ENCODE measurements around the gene ABR. TPM values are rescaled to one million over a fixed set of nuclear protein-coding genes. Genes with fewer than 3 reads are reported as not detected.
"Not testable (repeated sequence)": the region's sequence is repeated elsewhere in the genome, so short reads cannot be mapped to it uniquely, and the experiment has no call there.

ABR gene
- total RNA-seq, 1 donor from 2014 or later, result 58.1 TPM

DNA sequence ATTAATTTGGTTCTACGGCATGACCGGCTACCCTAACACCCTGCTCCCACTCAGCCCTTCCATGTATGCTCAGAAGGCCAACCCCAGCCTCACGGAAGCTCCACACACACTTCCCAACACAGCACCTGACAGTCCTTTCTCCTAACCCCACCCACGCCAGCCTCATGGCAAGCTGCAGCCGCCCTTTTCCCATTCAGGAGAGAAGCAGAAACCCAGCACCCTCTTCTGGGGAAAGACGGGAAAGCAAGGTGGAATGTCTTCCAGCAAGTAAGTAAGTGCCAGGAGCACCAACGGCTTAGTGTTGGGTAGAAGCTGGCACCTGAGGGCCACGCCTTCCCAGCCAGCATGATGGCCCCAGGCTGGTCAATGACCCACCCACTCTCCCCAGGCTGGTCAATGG lies 32.1 kb downstream of the ABR start:
- DNase-seq, result no peak

DNA sequence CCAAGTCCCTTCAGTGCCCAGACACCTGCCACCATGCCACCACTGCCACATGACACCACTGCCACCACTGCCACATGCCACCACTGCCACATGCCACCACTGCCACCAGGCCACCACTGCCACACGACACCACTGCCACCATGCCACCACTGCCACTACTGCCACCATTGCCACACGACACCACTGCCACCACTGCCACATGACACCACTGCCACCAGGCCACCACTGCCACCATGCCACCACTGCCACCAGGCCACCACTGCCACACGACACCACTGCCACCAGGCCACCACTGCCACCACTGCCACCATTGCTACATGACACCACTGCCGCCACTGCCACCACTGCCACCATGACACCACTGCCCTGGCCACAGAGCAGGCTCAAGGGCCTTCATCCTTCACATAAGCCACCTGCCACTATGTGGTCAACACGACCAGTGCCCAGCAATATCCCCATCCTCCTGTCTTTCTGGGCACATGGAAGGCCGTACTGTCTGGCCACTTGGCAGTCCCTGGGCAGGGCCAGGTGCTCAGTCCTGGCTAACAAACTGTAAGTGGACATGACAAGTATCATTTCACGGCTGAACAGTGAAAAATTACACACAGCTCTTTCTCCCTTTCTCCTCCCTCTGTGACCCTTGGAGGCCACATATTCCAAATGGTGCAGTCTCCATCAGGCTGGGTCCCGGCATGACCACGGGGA lies 33.1 kb downstream of the ABR start:
- no peak for DNase-seq

DNA sequence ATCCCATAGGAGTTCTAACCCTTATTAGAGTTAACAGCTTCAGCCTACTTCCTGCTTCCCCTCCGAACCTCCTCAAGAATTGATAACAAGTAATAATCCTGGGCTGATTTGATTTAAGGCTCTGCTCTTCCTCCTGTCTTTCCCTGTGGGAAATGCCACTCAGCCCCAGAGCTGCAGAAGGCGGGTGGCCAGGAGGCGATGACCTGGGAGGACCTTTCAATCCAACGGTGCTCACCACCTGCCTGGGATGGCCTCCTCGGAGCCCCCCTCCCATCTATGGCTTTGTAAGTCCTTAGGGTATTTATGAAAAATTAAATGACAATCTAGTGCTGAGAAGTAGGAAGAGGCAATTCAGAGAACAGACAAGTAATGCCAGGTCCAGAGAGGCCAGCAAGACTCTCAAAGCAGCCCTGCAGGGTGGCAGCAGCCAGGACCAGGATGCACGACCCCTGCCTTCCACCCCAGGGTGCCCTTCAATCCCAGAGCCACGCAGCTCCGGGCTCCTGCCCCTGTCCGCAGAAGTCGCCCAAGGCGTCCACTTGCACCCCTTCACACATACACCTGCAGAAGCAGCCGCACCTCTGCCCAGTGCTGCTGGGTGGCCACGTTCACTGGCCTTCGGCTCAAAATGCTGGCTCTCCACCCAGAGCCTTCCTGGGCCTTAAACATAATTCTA lies 34.3 kb downstream of the ABR start:
- DNase-seq, result no peak

DNA sequence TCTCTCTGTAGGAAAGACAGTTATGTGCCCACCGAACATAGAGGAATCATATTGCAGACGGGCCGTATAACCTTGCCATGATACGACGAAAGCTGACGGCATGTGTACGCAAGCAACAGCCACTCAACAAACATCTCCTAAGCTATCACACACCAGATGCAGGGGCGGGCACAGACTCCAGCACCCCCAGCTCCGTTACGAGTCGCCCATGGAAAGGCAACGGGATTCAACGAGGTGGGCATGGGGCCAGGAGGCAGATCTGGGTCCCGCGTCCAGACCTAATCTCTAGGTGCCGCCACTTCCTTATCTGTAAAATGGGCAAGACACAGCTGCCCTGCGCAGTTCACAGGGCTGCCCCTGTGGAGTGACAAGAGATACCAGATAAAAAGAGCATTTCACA lies 35.6 kb downstream of the ABR start:
- DNase-seq, result no peak

DNA sequence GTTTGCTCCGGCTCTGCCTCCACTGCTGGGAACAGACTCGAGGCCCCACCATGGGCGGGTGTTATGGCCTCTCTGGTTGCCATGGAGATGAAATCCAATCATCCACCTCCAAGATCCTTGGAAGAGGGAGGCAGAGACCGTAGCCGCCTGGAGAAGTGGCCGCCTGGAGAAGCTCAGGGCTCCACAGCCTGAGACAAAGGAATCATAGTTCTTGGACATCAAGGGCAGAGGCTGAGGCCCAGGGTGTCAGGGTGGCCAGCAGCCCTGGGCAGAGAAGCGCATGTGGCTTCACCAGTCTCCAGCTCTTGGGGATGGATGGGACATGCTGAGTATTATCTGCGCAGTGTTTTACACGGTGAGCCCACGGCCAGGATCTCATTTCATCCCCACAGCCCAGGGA lies 36.2 kb downstream of the ABR start:
- DNase-seq, result no peak

DNA sequence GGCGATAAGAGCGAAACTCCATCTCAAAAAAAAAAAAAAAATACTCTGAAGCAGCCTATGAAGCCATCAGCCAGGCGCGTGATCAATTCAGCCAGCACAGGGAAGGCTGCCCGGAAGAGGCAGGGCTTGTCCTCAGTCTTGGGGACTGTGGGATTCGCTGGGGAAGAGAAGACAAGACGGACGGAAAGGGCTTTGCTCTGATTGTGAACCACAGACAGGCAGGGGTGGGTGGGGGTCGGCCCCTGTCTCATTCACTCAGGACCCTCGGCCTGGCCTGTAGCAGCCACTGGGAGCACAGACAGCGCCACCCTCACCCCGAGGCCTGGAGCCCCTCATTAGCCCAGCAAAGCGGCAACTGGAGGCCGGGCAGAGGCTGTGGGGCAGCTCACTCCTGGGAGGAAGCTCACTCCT lies 37.2 kb downstream of the ABR start:
- no peak for DNase-seq

DNA sequence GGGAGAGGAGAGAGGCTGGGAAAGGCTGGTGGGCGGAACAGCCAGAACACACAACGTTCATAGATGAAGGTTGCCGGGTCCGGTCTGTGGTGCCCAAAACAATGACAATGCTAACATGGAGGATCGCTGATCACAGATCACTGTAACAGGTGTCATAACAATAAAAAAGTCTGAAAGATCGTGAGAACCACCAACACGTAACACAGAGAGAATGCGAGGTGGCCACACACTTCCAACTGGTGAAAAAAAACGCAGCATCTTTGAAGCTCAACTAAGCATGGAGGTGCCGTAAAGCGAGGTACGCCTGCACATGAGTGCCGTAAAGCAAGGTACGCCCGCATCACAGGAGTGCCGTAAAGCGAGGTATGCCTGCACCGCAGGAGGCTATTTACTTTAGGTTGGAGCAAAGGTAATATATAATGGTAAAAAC lies 42.3 kb downstream of the ABR start:
- DNase-seq, result no peak

DNA sequence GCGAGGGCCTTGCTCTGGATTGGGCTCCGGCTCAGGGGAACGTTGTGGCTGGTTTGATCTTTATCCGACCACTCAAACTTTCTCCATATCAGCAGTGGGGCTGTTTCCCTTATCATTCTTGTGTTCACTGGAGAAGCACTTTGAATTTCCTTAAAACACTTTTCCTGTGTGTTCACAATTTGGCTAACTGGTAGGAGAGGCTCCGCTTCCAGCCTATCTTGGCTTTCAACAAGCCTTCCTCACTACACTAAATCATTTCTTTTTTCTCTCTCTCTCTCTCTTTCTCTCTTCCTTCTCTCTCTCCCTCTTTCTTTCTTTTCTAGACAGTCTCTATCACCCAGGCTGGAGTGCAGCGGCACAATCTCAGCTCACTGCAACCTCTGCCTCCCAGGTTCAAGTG lies 43.0 kb downstream of the ABR start:
- DNase-seq, result no peak

DNA sequence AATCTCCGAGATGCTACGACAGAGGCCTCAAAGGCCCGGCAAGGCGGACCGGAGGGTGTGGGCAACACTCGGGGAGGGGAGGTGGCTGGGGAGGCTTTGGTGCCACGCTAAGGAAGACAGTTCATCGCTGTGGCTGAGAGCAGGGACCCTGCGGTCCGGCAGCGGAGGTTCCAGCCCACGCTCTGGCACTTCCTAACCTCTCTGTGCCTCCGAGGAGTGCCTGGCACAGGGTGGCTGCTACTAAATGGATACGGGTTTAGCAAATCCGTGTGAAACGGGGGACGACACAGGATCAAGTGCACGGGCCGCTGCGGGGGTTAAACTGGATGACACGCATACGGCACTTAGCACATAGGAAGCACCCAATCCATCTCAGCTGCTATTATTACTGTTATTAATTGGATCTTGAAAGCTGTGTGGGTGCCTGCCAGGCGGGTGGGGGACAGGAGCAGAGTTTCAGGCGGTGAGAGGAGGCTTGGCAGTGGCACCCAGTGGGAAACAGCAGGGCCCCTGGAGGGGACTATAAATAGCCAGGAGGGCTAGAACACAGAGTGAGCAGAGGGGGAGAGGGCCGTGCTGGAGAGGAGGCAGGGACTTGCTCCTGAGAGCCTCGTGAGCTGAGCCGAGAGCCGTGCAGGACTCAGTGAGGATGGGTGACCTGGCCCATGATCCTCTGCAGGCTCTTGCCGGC lies 45.0 kb downstream of the ABR start:
- DNase-seq, result no peak

DNA sequence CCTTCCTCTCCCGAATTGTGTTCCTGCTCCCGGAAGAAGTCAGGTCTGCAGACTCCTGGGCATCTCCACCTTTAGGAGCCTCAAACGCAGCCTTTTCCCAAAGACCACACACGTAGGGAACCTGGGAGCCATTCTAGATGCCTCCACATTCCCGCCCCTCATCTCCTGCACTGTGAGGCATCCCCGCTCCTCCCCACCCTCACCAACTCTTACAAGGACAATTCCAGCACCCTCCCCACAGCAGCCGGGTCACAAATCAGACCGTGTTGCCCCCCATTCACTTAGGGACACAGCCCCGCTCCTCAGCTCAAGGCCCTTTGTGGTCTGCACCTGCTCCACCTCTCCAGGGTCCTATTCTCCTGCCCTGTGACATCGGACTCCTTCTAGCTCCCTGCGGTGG lies 49.6 kb downstream of the ABR start:
- DNase-seq, result no peak

DNA sequence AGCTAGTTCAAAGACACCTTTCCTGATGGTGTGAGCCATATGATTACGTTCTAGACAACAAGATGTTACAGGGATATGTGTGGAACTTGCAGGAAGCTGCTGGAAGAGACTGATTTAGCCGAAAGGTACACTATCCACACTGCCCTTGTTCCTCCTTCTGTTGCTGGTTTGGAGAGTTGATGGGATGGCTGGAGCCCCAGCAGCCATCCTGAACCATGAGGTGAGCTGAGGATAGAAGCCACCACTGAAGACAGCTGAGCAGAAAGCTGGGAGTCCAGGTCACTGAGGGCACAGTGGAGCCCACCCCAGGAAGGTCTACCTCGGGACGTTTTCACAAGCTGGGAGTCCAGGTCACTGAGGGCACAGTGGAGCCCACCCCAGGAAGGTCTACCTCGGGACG lies 51.3 kb downstream of the ABR start:
- not testable (repeated sequence) for DNase-seq

DNA sequence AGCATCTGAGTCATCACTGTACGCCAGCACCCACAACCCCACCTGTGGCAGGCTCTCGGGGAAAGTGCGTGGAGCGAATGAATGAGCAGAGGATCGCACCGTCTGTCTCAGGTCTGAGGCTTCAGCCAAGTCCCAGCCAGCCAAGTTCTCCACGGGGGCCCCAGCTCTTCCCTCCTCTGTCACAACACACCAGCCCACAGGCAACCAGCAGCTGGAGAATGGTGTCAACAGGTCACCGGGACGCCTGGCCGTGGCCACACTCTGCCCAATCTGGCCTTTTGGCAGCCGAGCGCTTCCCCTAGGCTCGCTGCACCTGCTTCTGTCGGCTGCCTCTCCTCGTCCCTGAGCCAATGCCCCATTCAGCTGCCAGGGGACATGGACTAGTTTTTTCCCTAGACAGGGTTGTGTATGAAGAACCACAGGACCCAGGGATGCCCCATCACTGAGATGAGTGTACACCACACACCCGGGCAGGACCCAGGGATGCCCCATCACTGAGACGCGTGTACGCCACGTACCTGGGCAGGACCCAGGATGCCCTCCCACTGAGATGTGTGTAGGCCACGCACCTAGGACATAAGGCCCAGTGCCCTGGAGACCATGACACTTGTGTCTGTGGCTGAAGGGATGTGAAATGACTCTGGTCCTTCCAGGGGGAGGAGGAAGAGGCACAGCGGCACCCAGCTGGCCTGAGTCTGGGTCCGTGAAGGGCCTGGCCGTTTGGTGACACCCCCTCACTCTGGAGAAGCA lies 52.8 kb downstream of the ABR start:
- no peak for DNase-seq

DNA sequence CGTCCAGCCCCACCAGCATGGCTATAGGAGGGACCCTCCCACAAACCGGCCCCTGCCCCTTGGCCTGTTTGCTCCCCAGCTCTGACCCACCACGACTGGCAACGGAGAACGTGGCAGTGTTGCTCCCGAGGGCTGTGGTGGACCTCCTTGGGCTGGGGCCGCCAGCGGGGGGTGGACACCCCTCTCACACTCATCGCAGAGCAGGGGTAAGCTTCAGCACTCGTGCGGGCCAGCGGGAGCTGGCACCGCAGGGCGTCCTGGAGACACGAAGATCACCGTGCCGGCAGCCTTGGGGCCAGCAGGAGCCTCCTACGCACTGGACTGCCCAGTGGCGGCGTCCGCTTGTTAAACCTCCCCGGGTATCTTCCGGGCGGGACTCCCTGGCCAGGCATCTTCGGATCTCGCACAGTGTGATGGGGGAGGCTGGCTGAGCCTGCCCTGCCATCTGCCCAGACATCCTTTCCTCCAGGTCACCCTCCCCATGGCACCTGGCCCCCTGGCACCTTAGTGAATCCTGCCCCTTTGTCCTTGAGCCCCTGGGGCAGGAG lies 53.5 kb downstream of the ABR start:
- DNase-seq, result no peak

DNA sequence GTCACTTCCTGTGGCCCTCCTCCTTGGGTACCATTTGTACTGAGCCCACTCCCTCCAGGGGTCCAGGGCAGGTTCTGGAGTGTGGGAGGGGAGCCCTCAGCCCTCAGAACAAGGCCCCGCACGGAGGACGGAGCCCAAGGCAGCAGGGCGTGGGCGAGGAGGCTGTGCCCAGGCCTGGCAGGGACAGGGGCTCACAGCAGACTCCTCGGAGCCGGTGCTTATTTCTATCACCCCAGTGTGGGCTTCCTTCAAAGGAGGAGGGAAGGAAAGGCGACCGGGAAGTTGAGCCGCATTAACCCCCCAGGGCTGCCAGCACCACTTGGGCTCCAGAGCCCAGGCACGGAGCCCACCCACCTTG lies 54.0 kb downstream of the ABR start:
- DNase-seq, result no peak

DNA sequence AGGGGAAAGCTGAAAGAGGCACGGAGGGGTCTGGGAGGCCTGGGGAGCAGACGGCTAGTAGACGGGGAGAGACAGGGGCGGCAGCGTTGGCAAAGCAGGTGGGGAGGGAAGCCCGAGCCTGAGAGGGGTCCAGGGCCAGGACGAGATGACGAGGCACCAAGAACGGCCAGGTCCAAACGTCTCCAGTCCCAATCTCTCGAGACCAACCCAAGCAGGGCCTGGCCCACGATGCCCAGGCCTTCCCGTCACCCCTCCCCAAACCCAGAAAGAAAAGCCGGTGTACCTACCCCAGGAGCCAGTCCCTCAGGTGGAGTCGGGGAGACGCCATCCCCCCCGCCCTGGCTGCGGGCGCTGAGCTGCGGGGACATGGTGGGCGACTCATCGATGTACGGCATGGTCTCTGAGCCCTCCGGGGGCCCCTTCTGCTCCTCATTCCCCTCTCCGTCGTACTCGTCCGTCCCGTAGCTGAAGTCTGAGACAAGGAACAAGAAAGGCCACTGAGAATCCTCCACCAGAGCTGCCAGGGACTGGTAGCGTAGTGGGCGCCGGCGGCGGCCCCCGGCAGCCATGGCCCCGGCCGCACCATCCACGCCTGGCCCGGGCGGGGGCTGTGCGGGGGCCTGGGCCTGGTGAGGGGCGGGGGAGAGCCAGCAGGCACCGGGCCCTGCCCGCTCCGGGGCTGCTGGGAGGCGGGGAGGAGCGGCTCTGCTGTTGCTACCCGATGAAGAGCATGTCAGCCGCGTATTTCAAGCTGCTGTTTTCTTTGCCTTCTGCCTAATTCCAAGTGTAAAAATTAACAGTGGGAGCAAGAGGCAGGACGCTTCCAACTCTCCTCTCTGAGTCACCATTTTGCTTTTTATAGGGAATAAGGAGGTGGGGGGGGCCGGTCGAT lies 54.6 kb downstream of the ABR start:
- no peak for DNase-seq

DNA sequence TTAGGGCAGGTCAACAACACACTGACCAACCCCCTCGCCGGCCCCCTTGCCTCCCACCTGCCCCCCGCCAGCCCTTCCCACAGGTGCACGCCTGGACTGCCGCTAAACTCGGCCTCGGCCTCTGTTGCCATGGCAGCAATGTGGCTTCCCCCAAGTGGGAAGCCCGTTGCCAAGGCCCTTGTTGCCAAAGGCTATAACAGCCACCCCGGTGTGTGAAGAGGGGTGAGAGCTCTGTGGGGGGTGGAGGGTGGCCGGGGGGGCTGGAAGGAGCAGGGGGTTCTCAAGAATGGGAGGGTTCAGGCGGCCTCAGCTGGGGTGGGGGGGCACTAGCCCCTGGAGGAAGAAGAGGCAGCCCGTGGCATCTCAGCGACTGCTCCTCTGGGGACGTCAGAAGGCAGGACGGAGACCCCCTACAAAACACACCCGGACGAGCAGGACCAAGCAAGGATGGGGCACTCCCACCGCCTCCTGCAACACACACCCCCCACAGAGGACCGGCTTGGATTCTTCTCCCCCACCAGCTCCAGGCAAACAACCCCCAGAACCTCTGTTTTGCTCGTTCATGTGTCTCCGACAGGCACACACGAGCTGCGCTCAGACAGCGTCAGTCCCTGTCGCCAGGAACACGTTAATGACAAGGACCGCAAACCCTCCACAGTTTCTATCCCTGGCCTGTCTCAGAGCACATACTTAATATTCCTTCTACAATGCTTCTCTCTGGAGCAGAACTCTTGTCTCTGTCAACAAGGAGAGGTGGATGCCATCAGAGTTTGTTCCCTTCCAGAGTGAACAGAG lies 55.7 kb downstream of the ABR start:
- no peak for DNase-seq

DNA sequence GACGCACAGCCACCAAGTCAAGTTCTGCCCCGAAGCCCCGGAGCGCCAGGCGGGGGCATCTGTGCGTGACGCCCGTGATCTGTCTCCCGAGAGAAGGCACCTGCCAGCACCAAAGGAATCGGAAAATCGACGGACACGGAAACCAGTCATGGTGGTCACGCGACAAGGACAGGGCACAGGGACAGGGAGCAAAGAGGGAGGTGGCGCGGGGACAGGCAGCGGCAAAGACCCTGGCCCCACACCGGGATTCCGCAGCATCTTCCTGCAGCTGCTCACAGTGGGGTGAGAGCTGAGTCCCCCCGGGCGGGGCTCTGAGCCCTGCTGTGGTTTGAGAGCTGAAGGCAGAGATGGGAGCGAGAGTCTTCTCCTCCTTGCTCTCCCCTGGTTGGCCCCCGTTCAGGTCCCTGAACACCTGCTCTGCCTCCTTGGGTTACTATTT lies 56.4 kb downstream of the ABR start:
- no peak for DNase-seq

DNA sequence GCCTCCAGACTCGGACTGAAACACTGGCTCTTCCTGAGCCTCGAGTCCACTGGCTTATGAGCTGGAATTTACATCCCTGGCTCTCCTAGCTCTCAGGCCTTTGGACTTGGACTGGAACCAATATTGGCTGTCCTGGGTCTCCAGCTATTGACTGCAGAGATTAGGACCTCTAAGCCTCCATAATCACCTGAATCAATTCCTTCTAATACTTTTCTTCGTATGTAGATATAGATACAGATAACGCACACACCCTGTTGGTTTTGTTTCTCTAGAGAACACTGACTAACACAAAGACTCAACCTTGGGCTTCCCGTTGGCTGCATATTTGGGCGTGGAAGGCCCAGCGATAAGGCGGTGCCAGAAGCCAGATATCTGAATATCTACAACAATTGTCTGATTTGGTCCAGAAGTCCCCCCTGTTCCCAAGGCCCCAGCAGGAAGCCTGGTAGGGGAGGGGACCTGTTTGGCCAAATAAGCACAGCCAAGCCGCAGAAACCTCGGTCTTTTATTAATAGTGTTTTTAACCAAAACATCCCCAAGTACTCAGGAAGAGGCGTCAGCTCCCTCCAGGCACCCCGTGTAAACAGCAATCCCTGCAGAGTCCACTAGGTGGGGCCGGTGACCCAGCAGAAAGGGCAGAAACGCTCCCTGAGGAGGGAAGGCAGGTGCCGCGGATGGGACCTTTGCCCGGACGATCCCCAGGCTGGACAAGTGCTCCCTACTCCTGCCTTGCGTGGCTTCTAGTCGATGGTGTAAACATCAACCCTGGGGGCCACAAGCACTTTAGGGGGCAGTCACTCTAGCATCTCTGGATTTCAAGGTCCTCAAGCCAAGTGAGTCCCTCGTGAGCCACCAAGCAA lies 57.0 kb downstream of the ABR start:
- DNase-seq, result peak; percentile 33

DNA sequence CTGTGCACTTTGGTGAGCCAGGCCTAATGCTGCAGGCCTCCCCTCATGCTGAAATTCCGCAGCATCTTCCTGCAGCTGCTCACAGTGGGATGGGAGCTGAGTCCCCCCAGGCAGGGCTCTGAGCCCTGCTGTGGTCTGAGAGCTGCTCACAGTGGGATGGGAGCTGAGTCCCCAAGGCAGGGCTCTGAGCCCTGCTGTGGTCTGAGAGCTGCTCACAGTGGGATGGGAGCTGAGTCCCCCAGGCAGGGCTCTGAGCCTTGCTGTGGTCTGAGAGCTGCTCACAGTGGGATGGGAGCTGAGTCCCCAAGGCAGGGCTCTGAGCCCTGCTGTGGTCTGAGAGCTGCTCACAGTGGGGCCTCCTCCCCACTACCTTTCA lies 58.4 kb downstream of the ABR start:
- not testable (repeated sequence) for DNase-seq
